H1 (cell line): ENCODE results near the gene KLHL30. TPM values are rescaled to one million over a fixed set of nuclear protein-coding genes. Genes with fewer than 3 reads are reported as not detected.

Experiments
- CTCF ChIA-PET: fragments of 300-600 bp; sonication (Branson Sonifier 250); formaldehyde crosslinking; loops from one replicate; lab custom pipeline; 2021; ENCODE audit not compliant: partially characterized antibody; lab: Charles Lee
- POLR2A ChIA-PET: fragments of 300-600 bp; sonication (Branson Sonifier 250); formaldehyde crosslinking; loops from one replicate; lab custom pipeline; 2021; ENCODE audit warnings: inconsistent platforms; ENCODE audit not compliant: partially characterized antibody; lab: Charles Lee
- DNase-seq, 2 experiments: peaks; one replicate each; pipeline versions ENCODE4 v3.0.0 to v3.0.0-alpha.2; 2010 to 2022; ENCODE audit warnings: low spot score in 2 of 2, low read depth in 1 of 2, mixed read lengths in 1 of 2
- FAIRE-seq: peaks from 2 replicates; lab custom pipeline; 2011; peaks lifted over from hg19 to GRCh38; lab: Jason Lieb, UNC
- H2AFZ ChIP-seq: 2 replicates; pipeline ENCODE4 v1.8.1; 2012; ENCODE audit warnings: low read length, inconsistent platforms
- H2AK5ac ChIP-seq: 2 replicates; pipeline ENCODE4 v1.6.1; 2013; ENCODE audit warnings: low read depth, low read length
- H2BK120ac ChIP-seq: replicated peaks from 2 replicates; pipeline ENCODE3; 2013; ENCODE audit warnings: low read depth, low read length, inconsistent platforms
- H2BK12ac ChIP-seq: 2 replicates; pipeline ENCODE4 v1.6.1; 2013; ENCODE audit warnings: low read depth, low read length
- H2BK15ac ChIP-seq: 2 replicates; pipeline ENCODE4 v1.6.1; 2013; ENCODE audit warnings: low read length
- H2BK20ac ChIP-seq: 2 replicates; pipeline ENCODE4 v1.6.1; 2013; ENCODE audit warnings: low read length
- H2BK5ac ChIP-seq: 2 replicates; pipeline ENCODE4 v1.6.1; 2013; ENCODE audit warnings: low read depth, low read length
- H3K14ac ChIP-seq: 2 replicates; pipeline ENCODE4 v1.6.1; 2013; ENCODE audit warnings: inconsistent platforms; ENCODE audit not compliant: insufficient read length
- H3K18ac ChIP-seq: 2 replicates; pipeline ENCODE4 v1.6.1; 2013; ENCODE audit warnings: low read length; ENCODE audit errors: extremely low read depth
- H3K23ac ChIP-seq: 2 replicates; pipeline ENCODE4 v1.6.1; 2013; ENCODE audit warnings: inconsistent platforms; ENCODE audit not compliant: insufficient read length
- H3K23me2 ChIP-seq: 2 replicates; pipeline ENCODE4 v1.6.1; 2013; ENCODE audit warnings: low read depth, low read length
- H3K27ac ChIP-seq: 2 replicates; pipeline ENCODE4 v1.6.1; 2011; ENCODE audit warnings: low read depth, low read length, inconsistent platforms
- H3K27me3 ChIP-seq, 4 experiments: replicated peaks in 1 of 4; 1 replicate in 1 of 4; 2 replicates in 3 of 4; pipeline versions ENCODE4 v1.6.1 to v1.8.1; 2011 to 2013; ENCODE audit warnings: low read length in 3 of 4, mild to moderate bottlenecking in 3 of 4, inconsistent platforms in 2 of 4, mixed read lengths in 2 of 4, moderate library complexity in 1 of 4; ENCODE audit not compliant: control insufficient read depth in 3 of 4, insufficient read depth in 3 of 4; ENCODE audit errors: extremely low read depth in 1 of 4
- H3K36me3 ChIP-seq, 4 experiments: 2 replicates each; pipeline versions ENCODE4 v1.6.1 to v1.8.1; 2011 to 2013; ENCODE audit warnings: mild to moderate bottlenecking in 4 of 4, low read length in 3 of 4, moderate library complexity in 2 of 4, control low read depth in 1 of 4, inconsistent platforms in 1 of 4; ENCODE audit not compliant: insufficient read depth in 4 of 4, control insufficient read depth in 2 of 4
- H3K4ac ChIP-seq: replicated peaks from 2 replicates; pipeline ENCODE3; 2013; ENCODE audit warnings: low read length, low read depth, mixed read lengths, inconsistent platforms; ENCODE audit not compliant: insufficient read length
- H3K4me1 ChIP-seq, 4 experiments: replicated peaks in 1 of 4; 1 replicate in 1 of 4; 2 replicates in 3 of 4; pipeline versions ENCODE4 v1.6.1 to v1.8.1; 2011 to 2013; ENCODE audit warnings: low read length in 3 of 4, inconsistent platforms in 2 of 4, mixed read lengths in 1 of 4; ENCODE audit not compliant: insufficient read depth in 4 of 4, control insufficient read depth in 3 of 4
- H3K4me2 ChIP-seq, 2 experiments: 2 replicates each; pipeline versions ENCODE4 v1.6.1 to v1.8.1; 2011 to 2013; ENCODE audit warnings: low read depth in 2 of 2, low read length in 2 of 2, control low read depth in 1 of 2, inconsistent platforms in 1 of 2, mild to moderate bottlenecking in 1 of 2; ENCODE audit not compliant: insufficient read depth in 1 of 2
- H3K4me3 ChIP-seq, 4 experiments: fragments of 200-600, 300-600 bp in 1 of 4; sonication (generic), shearing (Covaris generic), sonication (Bioruptor Twin) in 1 of 4; 2 replicates each; pipeline versions ENCODE4 v1.5.1 to v1.8.1; 2011 to 2016; ENCODE audit warnings: low read length in 4 of 4, low read depth in 3 of 4, control low read depth in 2 of 4, inconsistent platforms in 2 of 4, mild to moderate bottlenecking in 2 of 4, mixed read lengths in 1 of 4, moderate library complexity in 1 of 4; ENCODE audit not compliant: insufficient read depth in 2 of 4; ENCODE audit errors: extremely low read depth in 1 of 4
- H3K56ac ChIP-seq: replicated peaks from 2 replicates; pipeline ENCODE3; 2013; ENCODE audit warnings: low read depth, mild to moderate bottlenecking, mixed read lengths, low read length, inconsistent platforms; ENCODE audit not compliant: insufficient read length
- H3K79me1 ChIP-seq: 2 replicates; pipeline ENCODE4 v1.6.1; 2013; ENCODE audit warnings: low read depth, low read length, control low read depth
- H3K79me2 ChIP-seq, 2 experiments: 2 replicates each; pipeline versions ENCODE4 v1.6.1 to v1.8.1; 2012 to 2013; ENCODE audit warnings: low read length in 2 of 2, mild to moderate bottlenecking in 2 of 2, inconsistent platforms in 1 of 2; ENCODE audit not compliant: insufficient read depth in 2 of 2, control insufficient read depth in 1 of 2
- H3K9ac ChIP-seq, 4 experiments: replicated peaks in 1 of 4; 1 replicate in 1 of 4; 2 replicates in 3 of 4; pipeline versions ENCODE4 v1.6.1 to v1.8.1; 2011 to 2013; ENCODE audit warnings: low read depth in 3 of 4, low read length in 3 of 4, control low read depth in 2 of 4, mild to moderate bottlenecking in 2 of 4, moderate library complexity in 2 of 4, inconsistent platforms in 1 of 4; ENCODE audit errors: extremely low read depth in 1 of 4
- H3K9me3 ChIP-seq, 2 experiments: 2 replicates each; pipeline versions ENCODE4 v1.6.1 to v1.8.1; 2012 to 2013; ENCODE audit warnings: mild to moderate bottlenecking in 2 of 2, moderate library complexity in 2 of 2, control low read depth in 1 of 2, inconsistent platforms in 1 of 2, low read depth in 1 of 2, low read length in 1 of 2, mixed read lengths in 1 of 2; ENCODE audit not compliant: insufficient read depth in 2 of 2
- H4K20me1 ChIP-seq, 2 experiments: replicated peaks in 1 of 2; 2 replicates each; pipeline versions ENCODE3 to v1.8.1; 2011 to 2013; ENCODE audit warnings: inconsistent platforms in 2 of 2, low read length in 2 of 2, mild to moderate bottlenecking in 1 of 2; ENCODE audit not compliant: insufficient read depth in 2 of 2, control insufficient read depth in 1 of 2
- H4K5ac ChIP-seq: 2 replicates; pipeline ENCODE4 v1.6.1; 2013; ENCODE audit warnings: low read length, low read depth, mixed read lengths, inconsistent platforms; ENCODE audit not compliant: insufficient read length
- H4K8ac ChIP-seq: 2 replicates; pipeline ENCODE4 v1.8.0; 2013; ENCODE audit warnings: mild to moderate bottlenecking, moderate library complexity, low read length, inconsistent platforms; ENCODE audit not compliant: insufficient read depth; ENCODE audit errors: extremely low read depth
- H4K91ac ChIP-seq: replicated peaks from 2 replicates; pipeline ENCODE3; 2013; ENCODE audit warnings: low read length, mixed read lengths, inconsistent platforms; ENCODE audit not compliant: insufficient read length
- ATF3 ChIP-seq: IDR thresholded peaks from 2 replicates; pipeline ENCODE4 v1.6.1; 2011; ENCODE audit warnings: low read depth, mild to moderate bottlenecking, low read length; ENCODE audit not compliant: insufficient read depth
- EP300 ChIP-seq, 2 experiments: IDR thresholded peaks; 1 replicate in 1 of 2; 2 replicates in 1 of 2; pipeline ENCODE4 v1.6.1; 2011 to 2012; ENCODE audit warnings: low read depth in 2 of 2, low read length in 2 of 2, mild to moderate bottlenecking in 2 of 2, borderline replicate concordance in 1 of 2, inconsistent platforms in 1 of 2, moderate library complexity in 1 of 2
- HDAC6 ChIP-seq: IDR thresholded peaks from one replicate; pipeline ENCODE4 v1.7.1; 2012; ENCODE audit warnings: low read depth, mild to moderate bottlenecking, inconsistent platforms, low read length, moderate library complexity
- SIRT6 ChIP-seq: IDR thresholded peaks from one replicate; pipeline ENCODE4 v1.7.1; 2012; ENCODE audit warnings: low read length, inconsistent platforms
- YY1 ChIP-seq: IDR thresholded peaks from 2 replicates; pipeline ENCODE4 v1.6.1; 2011; ENCODE audit warnings: low read depth, mild to moderate bottlenecking, low read length
- ZNF274 ChIP-seq: IDR thresholded peaks from 2 replicates; pipeline ENCODE4 v1.7.0; 2012; ENCODE audit warnings: low read length, borderline replicate concordance; ENCODE audit errors: extremely low read depth
- WGBS, 2 experiments: shearing (Covaris generic) in 1 of 2; methylation state at CpG; one replicate each; pipeline versions ENCODE4 v1.1.6 to v1.1.7; 2013 to 2015; ENCODE audit warnings: low lambda C conversion rate in 2 of 2, mixed read lengths in 2 of 2, inconsistent platforms in 1 of 2, low coverage in 1 of 2, missing lambda C conversion rate in 1 of 2; ENCODE audit not compliant: insufficient replicate concordance in 2 of 2, insufficient coverage in 1 of 2, insufficient read length in 1 of 2; ENCODE audit errors: extremely low coverage in 1 of 2, missing lambda C conversion rate in 1 of 2; 5-methylcytosine and 5-hydroxymethylcytosine counted together
- polyA plus RNA-seq, 7 experiments: library from polyadenylated mRNA; depleted of rRNA in 3 of 7; stranded (reverse) in 5 of 7; unstranded in 2 of 7; fragments of >200 nt in 5 of 7; fragments of 200-250 nt in 2 of 7; gene quantifications; 1 replicate in 5 of 7; 2 replicates in 1 of 7; 4 replicates in 1 of 7; pipeline versions ENCODE4 v1.2.1 to v1.2.3, GENCODE V29; 2011 to 2013; ENCODE audit warnings: missing spikeins in 2 of 7, mixed read lengths in 2 of 7
- total RNA-seq: library from RNA; stranded (reverse); fragmentation: NEBNext Ultra II Directional; extraction: Animal tissue kit (Norgen Biotek cat#: 25700); gene quantifications from 2 replicates; pipeline ENCODE4 v1.2.1, GENCODE V29; 2021

The KLHL30 gene
- total and polyA plus RNA-seq, 2 of the 8 experiments (the other 6 are each of a cell fraction or from before 2014, with no cell fraction given), result not detected

GRCh38 chr2:238135601-238136150 lies 2.8 kb upstream of the KLHL30 start:
- H3K4me3 ChIP-seq, result no peak overlapping the region
- TF ChIP-seq SIRT6, result no peak
- no peak for TF ChIP-seq ZNF274
- TF ChIP-seq HDAC6, result no peak
- TF ChIP-seq ATF3, result no peak
- TF ChIP-seq YY1, result no peak
- no peak for TF ChIP-seq EP300 (IDR thresholded peaks at IDR 0.05; ENCODE audit: borderline replicate concordance in 1 of 2, low read depth in 2 of 2, low read length in 2 of 2)
- H3K27ac ChIP-seq, result no peak overlapping the region
- no peaks in the 10 kb centered on the region for H3K4me1 ChIP-seq
- H3K23me2 ChIP-seq, result no peaks in the 10 kb centered on the region
- no peaks in the 10 kb centered on the region for H3K79me2 ChIP-seq
- DNase-seq, result no peak
- ChIA-PET POLR2A (no interaction called here), CTCF (interaction anchor here (0.7 to 3.1 kb wide), 4 partner anchors 16 to 1641 kb away, joined by 3 to 24 read pairs (median 5); no protein-coding TSS in a partner anchor)
- no peak overlapping the region for H2BK15ac ChIP-seq
- no peak overlapping the region for H4K8ac ChIP-seq
- no peak overlapping the region for H2BK20ac ChIP-seq
- no peak overlapping the region for H2BK5ac ChIP-seq
- no peak overlapping the region for H2BK12ac ChIP-seq
- H3K79me1 ChIP-seq, result no peaks in the 10 kb centered on the region
- H3K56ac ChIP-seq, result no peak overlapping the region
- H3K36me3 ChIP-seq, result no peaks in the 10 kb centered on the region
- no peak overlapping the region for H2BK120ac ChIP-seq
- H3K14ac ChIP-seq, result no peak overlapping the region
- H3K23ac ChIP-seq, result no peak overlapping the region
- no peak overlapping the region for H4K5ac ChIP-seq
- FAIRE-seq, result no peak
- 87% methylated on average over 15 of the region's 15 CpGs; no CpG with 5 or more reads in 1 of the 2 experiments for WGBS, 2 experiments
- no peaks in the 10 kb centered on the region for H3K27me3 ChIP-seq
- no peak overlapping the region for H3K4ac ChIP-seq
- no peak overlapping the region for H3K4me2 ChIP-seq
- H2AFZ ChIP-seq, result no peak overlapping the region
- no peak overlapping the region for H3K18ac ChIP-seq
- no peaks in the 10 kb centered on the region for H3K9me3 ChIP-seq
- peaks cover 0 to 1% of the 10 kb centered on the region in 2 experiments for H4K20me1 ChIP-seq
- no peak overlapping the region for H2AK5ac ChIP-seq
- H4K91ac ChIP-seq, result no peak overlapping the region
- H3K9ac ChIP-seq, result no peak overlapping the region
